ENCODE results near the gene WDR77. TPM values are rescaled to one million over a fixed set of nuclear protein-coding genes. Genes with fewer than 3 reads are reported as not detected.
A peak's percentile ranks its signal among the peaks of the same experiment; 100 is the strongest.

WDR77 gene
- total and polyA plus RNA-seq, 2 of the 4 experiments (the other 2 are of a cell fraction), result 80.8 to 87.0 TPM

- no peak for TF ChIP-seq NFE2L2 (IDR thresholded peaks at IDR 0.05; ENCODE audit: low read depth, low read length)
- no peak for TF ChIP-seq MXI1 (IDR thresholded peaks at IDR 0.05; ENCODE audit: borderline replicate concordance, low read depth, low read length)
- TF ChIP-seq FOS (IDR thresholded peaks at IDR 0.05; ENCODE audit: low read depth, low read length), result no peak
- TF ChIP-seq USF2 (IDR thresholded peaks at IDR 0.05; ENCODE audit: low read depth, low read length), result no peak
- TF ChIP-seq POLR2A (IDR thresholded peaks at IDR 0.05; ENCODE audit: low read depth, low read length), result no peak
- no peak for TF ChIP-seq CTCF (conservative IDR thresholded peaks at IDR 0.05; ENCODE audit: low read depth, low read length)
- no peak for TF ChIP-seq RFX5 (IDR thresholded peaks at IDR 0.05; ENCODE audit: low read depth, low read length)
- TF ChIP-seq MAZ (IDR thresholded peaks at IDR 0.05; ENCODE audit: borderline replicate concordance, low read depth, low read length), result no peak
- TF ChIP-seq BHLHE40 (IDR thresholded peaks at IDR 0.05; ENCODE audit: low read depth, low read length), result no peak
- no peak for TF ChIP-seq CHD1 (IDR thresholded peaks at IDR 0.05; ENCODE audit: low read depth, low read length)
- no peak for TF ChIP-seq MAFK (IDR thresholded peaks at IDR 0.05; ENCODE audit: low read depth, low read length)
- no peak for TF ChIP-seq ELK1 (IDR thresholded peaks at IDR 0.05; ENCODE audit: borderline replicate concordance, low read depth, low read length)
- no peak for TF ChIP-seq CEBPB (IDR thresholded peaks at IDR 0.05; ENCODE audit: low read depth, low read length)
- TF ChIP-seq SMC3 (IDR thresholded peaks at IDR 0.05; ENCODE audit: low read depth, low read length), result no peak
- no peak for TF ChIP-seq RCOR1 (IDR thresholded peaks at IDR 0.05; ENCODE audit: insufficient replicate concordance, low read length)
- no peaks in the 10 kb centered on the region for H3K9me3 ChIP-seq (ENCODE audit: control insufficient read depth, insufficient read depth, low read length)
- no peak overlapping the region for H3K9ac ChIP-seq (ENCODE audit: low read depth, low read length)
- WGBS, 2 experiments (ENCODE audit: extremely low coverage in 2 of 2, insufficient read length in 1 of 2), result no CpG with 5 or more reads among the region's 6 CpGs
- no peaks in the 10 kb centered on the region for H3K27me3 ChIP-seq (ENCODE audit: control insufficient read depth, insufficient read depth, low read length)
- H2AK5ac ChIP-seq (ENCODE audit: low read depth, low read length), result no peak overlapping the region
- in situ Hi-C loops (cut with MboI; ENCODE audit: low sequenced_read_pairs) (no loop called here), dilution Hi-C loops (cut with HindIII; ENCODE audit: low sequenced_read_pairs, unreplicated experiment) (loop anchor here (25.0 kb wide), 1 partner anchor 301 kb away; the partner anchor contains the start of gene DDX20), intact Hi-C loops (cut with micrococcal nuclease) (no loop called here)
- no peak overlapping the region for H4K5ac ChIP-seq (ENCODE audit: low read depth, low read length)
- no peak overlapping the region for H3K4me3 ChIP-seq (ENCODE audit: insufficient read depth, low read depth, low read length)
- no peak overlapping the region for H2AFZ ChIP-seq (replicated peaks; ENCODE audit: low read length, poor library complexity)
- ChIA-PET CTCF (interaction anchor here (1.4 kb wide), 1 partner anchor 9 kb away, joined by 3 read pairs; no protein-coding TSS in a partner anchor), POLR2A (ENCODE audit: unreplicated experiment) (no interaction called here)
- peaks cover 3% of the 10 kb centered on the region; the same call in 1 of the 2 replicates for H3K4me1 ChIP-seq (ENCODE audit: control insufficient read depth, insufficient read depth, low read length)
- DNase-seq, result no peak
- peaks cover 23% of the 10 kb centered on the region for H3K36me3 ChIP-seq (ENCODE audit: control insufficient read depth, insufficient read depth, low read length)
- H3K56ac ChIP-seq (ENCODE audit: extremely low read depth, insufficient read depth, low read length), result no peak overlapping the region
- H4K91ac ChIP-seq (ENCODE audit: insufficient read depth, low read depth, low read length), result no peak overlapping the region
- H3K23ac ChIP-seq (ENCODE audit: low read depth, low read length), result no peak overlapping the region
- H4K20me1 ChIP-seq (ENCODE audit: insufficient read depth, low read length), result peaks cover 9% of the 10 kb centered on the region; the same call in 1 of the 2 replicates
- peaks cover 0 to 7% of the 10 kb centered on the region in 2 experiments; a peak in 1 of 4 replicates for H3K79me1 ChIP-seq (ENCODE audit: low read depth in 1 of 2, low read length in 2 of 2)
- H4K8ac ChIP-seq (ENCODE audit: low read depth in 2 of 2, low read length in 2 of 2), result no peak overlapping the region
- H2AK9ac ChIP-seq (replicated peaks; ENCODE audit: low read depth, low read length, poor library complexity), result no peak overlapping the region
- H2BK20ac ChIP-seq (ENCODE audit: low read depth, low read length), result no peak overlapping the region
- no peak for ATAC-seq (ENCODE audit: low read depth)
- no peak overlapping the region for H2BK120ac ChIP-seq (ENCODE audit: low read depth, low read length)
- peaks cover 9% of the 10 kb centered on the region; the same call in 1 of the 2 replicates for H3K9me1 ChIP-seq (ENCODE audit: insufficient read depth, low read length)
- no peak overlapping the region for H3K18ac ChIP-seq (ENCODE audit: low read depth, low read length)
- H3K14ac ChIP-seq (replicated peaks; ENCODE audit: low read depth, low read length), result no peak overlapping the region
- TSS peak; percentile 12 for BruUV-seq (replicated peaks)
- H2BK5ac ChIP-seq (ENCODE audit: low read depth, low read length, poor library complexity, severe bottlenecking), result no peak overlapping the region
- no peak overlapping the region for H2BK15ac ChIP-seq (ENCODE audit: low read depth, low read length)
- H3K27ac ChIP-seq (ENCODE audit: insufficient read depth, low read length), result no peak overlapping the region
- no peak overlapping the region for H3K4me2 ChIP-seq (ENCODE audit: low read depth, low read length)
- H3K4ac ChIP-seq (ENCODE audit: low read depth, low read length), result no peak overlapping the region
Observed at GRCh38 chr1:111461765-111462164, 12.7 kb upstream of the WDR77 start.

All from IMR-90 (cell line).